Measurements from ENCODE around the gene GALNT9. TPM values are rescaled to one million over a fixed set of nuclear protein-coding genes. Genes with fewer than 3 reads are reported as not detected.

GALNT9 gene
- total RNA-seq, 2 donors from 2014 or later, result not detected

Other genes starting within 250 kb of the GALNT9 start
- 10 to 100 TPM; 38.2 to 40.9 TPM for gene DDX51, start 185.3 kb downstream of the GALNT9 start, total RNA-seq
- gene NOC4L, start 185.1 kb downstream of the GALNT9 start, total RNA-seq, result 10 to 100 TPM; 20.7 to 21.6 TPM
- gene FBRSL1, start 160.6 kb upstream of the GALNT9 start, total RNA-seq, result 10 to 100 TPM; 79.3 to 86.3 TPM